Cortex of kidney (tissue), 1 donor: ENCODE data around the gene DLG2.
"Not testable (repeated sequence)": the region's sequence is repeated elsewhere in the genome, so short reads cannot be mapped to it uniquely, and the experiment has no call there.

Experiments used
- DNase-seq: peaks from one replicate; lab custom pipeline; 2025; lab: John Stamatoyannopoulos, UW

DLG2 gene

DNA sequence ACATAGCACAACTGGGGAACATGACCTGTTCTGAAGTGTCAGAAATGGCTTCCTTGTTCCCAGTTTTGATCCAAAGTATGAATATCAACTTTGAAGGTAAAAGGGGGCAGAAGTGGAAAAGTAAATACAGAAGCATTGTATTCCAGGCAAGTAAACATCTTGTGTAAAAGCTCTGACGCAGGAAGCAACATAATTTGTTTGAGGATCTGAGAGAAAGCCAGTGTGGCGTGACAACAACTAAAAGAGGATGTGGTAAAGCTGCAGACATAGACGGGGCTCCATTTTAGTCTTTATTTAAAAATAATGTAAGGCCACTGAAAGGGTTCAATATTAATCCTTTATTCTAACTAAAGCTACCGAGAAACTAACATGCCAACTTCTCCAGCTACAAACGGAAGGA is 310.2 kb downstream of the DLG2 start:
- DNase-seq: no peak

DNA sequence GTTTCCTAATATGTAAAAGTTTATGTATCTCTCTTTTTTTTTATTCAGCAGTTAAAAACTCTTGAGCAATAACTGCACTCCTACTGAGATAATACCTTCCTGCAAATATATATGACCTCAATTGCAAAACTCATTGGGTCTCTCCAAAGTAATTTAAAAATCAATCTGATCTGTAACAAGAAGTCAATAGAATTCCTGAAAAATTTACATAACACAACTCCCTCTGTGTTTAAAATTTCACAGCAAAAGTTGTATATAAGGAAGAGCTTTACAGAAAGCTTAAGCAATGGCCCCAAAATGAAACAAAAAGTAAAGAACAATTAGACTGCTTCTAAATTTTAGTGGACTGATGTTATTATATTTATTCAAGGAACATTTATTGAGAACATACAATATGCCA is 313.4 kb downstream of the DLG2 start:
- no peak for DNase-seq

DNA sequence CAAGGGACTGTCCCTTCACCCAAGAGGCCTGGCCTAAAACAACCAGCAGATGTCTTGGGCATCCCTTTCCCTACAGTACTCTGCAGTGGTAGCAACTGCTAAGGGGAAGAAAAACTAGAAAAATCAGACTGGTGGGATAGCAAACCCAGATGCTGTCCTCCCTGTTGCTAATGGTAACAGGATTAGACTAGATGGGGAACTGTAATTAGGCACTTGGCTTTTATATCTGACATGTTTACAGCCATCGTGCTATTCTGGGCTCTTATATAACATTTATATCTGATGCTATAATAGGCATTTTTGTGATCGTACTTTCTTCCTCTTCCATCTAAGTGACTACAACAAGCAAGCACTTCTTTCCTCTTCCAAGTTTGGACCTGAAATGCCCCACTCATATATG is 316.7 kb downstream of the DLG2 start:
- DNase-seq: no peak

DNA sequence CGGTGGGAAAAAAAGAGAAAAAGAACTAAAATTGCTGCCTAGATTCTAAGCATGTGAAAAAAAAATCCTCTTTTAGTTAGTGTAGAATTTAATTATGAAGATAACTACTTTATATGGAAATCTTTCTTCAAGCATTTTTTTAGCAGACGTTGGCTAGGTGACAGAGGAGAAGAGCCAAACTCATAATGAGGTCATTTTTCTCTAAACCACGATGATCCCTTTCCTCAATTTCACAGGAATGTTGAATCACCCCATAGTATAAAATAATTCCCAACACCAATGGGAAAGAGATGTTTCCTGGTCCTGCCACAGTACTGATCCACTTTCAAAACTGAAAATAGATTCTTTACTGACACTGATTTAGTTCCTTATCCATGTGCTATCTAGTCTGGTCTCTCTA is 319.8 kb downstream of the DLG2 start:
- DNase-seq: no peak

DNA sequence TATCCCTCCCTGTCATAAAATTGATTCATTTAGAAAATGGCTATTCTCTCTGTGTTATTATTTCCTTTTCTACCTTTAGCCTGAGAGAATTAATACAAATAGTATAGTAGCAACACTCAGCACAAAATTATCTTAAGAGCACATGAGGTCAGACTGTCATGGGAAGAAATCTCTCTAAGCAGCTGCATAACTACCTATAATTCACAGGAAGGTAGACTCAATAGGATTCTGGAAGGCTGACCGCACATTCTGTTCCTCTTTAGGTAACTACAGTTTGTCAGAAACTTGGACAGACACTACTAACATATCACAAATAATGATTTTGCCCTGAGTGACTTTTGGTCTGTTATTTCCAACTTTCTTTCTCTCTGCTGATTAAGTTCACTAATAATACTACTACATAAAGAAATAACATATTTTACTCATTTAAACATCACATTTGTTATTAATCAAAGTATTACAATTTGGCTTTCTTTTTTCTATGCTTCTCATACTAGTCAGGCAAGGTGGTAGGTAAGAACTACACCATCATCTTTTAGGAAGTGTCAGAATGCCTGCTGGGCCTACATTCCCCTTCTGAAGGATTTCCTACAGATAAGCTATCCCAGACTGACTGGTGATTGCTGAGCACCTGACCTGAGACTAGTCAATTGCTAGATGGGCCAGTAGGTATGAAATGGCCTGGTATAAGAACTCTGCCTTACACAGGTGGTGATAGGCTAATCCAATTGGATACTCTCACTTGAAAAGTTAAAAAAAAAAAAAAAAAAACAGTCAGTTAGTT is 325.1 kb downstream of the DLG2 start:
- no peak for DNase-seq

DNA sequence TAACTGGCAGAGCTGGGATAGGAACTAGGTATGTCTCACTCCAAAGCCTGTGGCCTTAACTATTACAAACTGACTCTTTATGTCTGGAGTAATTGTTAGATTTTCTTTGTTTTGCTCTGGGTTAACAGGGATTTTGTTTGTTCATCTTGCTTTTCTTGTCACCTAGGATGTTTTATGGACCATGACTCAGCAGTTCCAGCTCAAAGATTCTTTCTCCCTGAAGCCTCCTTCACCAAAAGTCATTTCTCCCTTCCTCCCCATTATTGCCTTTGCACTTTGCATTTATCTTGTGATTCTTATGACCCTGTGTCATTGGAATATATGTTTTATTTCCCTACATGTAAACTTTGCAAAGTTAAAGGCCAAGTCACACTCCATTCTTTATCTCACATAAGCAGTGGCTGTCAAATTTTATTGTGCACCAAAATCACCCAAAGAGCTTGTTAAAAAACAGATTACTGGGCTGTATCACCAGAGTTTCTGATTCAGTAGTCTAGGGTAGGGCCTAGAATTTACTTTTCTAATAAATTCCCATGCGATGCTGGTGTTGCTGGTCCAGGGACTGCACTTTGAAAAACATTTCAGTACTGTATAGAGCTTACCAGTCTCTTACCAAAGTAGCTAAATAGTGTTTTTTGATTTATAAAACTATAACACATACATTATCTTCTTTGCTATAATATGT is 327.7 kb downstream of the DLG2 start:
- no peak for DNase-seq

DNA sequence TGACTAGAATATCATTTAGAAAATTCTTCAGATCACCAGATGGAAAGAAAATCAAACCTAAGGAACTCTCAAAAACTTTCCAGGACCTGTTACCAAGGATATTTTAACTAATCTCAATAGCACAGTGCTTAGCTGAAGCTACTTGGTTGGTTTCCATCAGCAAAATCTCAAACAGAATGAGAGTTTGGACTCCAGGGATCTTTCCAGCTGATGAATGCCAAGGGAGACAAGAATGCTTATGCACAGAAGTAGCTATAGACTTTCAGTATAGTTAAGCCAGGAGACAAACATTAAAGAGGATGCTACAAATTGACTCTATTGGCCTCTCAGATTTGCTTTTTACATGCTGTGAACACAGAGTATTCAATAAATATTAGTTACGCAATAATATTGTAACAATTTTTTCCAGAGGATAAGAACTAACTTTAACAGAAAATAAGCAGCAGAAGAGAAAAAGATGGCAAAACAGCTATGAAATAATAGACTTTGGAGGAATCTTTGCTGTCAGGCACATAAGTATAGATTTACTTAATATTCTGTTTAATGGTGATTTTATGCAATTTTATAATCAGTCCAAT is 331.4 kb downstream of the DLG2 start:
- no peak for DNase-seq

DNA sequence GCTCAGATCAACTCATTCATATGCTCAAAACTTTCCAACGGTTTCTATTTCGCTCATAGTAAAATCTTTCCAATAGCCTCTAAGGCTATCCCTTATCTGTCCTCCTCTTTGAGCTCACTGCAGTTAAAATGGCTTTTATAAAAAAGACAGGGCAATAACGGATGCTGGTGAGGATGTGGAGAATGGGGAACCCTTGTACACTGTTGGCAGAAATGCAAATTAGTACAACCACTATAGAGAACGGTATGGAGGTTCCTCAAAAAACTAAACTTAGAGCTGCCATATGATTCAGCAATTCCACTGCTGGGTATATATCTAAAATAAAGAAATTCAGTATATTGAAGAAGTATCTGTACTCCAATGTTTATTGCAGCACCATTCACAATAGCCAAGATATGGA is 345.6 kb downstream of the DLG2 start:
- no peak for DNase-seq

DNA sequence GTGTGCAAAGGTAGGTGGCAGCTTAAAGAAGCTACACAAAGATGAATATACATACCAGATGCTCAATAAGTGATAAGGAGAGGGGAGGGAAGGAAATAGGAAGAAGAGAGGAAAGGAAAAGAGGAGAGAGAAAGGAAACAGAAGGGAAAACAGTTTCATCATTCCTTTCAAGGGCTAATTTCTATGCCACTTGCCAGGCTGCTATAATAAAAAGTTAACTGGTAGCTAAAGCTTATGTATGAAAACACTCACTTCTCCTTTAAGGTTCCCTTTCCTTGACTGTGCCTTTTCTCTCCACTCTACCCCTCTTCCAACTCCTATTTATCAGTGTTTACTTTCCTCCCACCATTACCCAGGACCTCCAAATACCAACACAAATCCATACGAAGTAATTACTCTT is 347.9 kb downstream of the DLG2 start:
- no peak for DNase-seq

DNA sequence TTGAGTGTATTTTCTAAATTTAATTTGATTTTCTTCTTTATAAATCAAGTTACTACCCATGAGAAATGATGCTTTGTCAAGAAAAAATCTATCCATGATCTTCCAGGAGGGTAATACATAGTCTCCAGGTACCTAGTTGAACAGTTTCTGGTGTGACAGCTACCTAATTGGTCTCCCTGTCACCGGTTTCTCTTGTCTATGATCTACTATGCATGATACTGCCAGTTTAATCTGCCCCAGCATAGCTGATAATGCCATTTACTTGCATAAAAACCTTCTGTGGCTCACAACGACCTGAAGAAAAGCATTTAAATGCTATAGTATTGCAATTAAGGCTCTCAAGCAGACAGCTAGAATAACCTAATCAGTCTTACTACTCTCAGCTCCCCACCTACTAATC is 349.5 kb downstream of the DLG2 start:
- DNase-seq: no peak

DNA sequence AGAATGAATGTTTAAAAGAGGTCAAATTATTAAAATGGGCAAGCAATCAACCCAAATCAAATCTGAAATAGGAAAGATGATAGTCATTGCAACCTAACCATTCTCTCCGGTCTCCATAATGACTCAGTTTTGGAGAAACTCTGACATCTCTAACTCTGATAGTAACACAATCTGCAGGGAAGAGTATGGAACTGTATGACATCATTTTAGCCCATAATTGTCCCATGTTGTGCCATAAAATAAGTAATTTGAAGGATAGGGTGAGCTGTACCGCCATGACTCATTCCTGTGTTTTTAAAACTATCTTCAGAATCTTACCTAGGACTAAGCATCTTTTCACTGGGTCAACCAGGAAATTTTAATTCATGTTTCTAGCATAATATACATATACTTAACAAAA is 350.8 kb downstream of the DLG2 start:
- DNase-seq: no peak

DNA sequence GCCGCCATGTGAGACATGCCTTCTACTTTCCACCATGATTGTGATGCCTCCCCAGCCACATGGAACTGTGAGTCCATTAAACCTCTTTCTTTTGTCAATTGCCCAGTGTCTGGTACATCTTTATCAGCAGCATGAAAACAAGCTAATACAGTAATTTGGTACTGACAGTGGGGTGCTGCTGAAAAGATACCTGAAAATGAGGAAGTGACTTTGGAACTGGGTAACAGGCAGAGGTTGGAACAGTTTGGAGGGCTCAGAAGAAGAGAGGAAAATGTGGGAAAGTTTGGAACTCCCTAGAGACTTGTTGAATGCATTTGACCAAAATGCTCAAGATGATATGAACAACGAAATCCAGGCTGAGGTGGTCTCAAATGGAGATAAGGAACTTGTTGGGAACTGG is 356.8 kb downstream of the DLG2 start:
- not testable (repeated sequence) for DNase-seq

DNA sequence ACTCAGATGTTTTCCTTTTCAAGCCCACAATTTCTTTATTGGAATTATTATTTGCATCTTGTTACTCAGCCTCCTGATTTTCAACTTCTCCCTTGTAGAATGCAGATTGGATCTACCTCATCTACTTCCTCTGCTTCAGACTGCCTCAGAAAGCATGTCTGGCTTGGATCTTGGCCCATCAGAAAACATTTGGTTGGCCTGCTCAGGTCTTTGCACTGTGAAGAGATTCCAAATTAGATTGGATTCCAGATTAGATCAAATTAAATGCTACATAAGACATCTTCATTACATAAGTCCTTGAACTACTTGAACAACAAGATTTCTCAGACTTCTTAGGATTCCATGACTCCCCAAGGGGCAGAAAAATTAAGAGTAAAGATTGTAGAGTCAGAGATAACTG is 358.0 kb downstream of the DLG2 start:
- no peak for DNase-seq

DNA sequence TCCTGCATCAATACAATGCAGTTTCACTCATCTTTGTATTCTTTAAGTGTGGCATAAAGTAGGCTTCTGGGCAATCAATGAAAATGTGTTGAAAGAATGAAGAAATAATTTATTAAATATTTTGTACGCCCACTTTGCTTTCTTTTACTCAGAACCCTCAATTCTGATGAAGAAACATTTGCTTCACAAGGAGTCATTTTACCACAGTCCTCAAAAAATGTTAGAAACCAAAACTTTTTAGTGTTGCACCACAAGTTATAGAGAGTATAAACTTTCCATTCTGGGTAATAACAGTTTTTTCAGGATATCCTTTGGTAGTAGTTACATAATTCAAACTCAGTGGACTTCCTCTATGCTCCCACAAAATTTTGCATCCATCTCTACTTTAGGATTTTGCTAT is 360.5 kb downstream of the DLG2 start:
- no peak for DNase-seq

DNA sequence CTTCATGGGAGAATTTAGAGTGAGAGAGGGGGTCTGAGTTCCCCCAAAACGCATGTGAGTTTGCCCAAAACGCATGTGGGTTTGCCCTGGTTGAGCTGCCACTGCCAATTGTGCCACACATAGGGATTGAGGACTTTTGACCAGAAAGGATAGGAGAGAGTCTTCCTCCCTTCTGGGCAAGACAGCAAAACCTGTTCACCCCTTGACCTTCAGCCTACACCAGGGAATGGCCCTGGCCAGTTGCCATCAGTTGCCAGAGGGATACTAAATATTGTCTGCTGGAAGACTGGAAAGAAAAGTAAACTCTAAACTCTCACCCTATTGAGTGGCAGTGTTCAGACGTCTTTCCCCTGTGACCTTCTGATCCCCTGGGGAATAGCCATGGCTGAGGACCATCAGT is 363.8 kb downstream of the DLG2 start:
- no peak for DNase-seq

DNA sequence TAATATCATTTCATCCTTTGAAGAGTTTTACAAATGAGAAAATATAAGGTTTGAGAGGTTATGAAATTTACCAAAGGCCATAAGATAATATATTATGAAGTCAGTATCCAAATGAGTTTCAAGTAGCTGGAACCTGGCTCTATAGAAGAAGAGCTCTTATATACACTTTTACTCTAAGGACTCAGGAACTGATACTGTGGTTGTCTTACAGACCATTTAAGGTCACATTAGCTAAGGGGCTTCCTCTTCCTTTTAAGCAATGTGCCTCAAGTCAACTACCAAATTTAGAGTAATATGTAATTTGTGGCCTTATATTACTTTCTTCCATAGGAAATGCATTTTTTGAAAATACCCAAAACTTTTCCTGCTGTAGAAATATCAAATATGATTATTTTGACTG is 369.3 kb downstream of the DLG2 start:
- DNase-seq: no peak

DNA sequence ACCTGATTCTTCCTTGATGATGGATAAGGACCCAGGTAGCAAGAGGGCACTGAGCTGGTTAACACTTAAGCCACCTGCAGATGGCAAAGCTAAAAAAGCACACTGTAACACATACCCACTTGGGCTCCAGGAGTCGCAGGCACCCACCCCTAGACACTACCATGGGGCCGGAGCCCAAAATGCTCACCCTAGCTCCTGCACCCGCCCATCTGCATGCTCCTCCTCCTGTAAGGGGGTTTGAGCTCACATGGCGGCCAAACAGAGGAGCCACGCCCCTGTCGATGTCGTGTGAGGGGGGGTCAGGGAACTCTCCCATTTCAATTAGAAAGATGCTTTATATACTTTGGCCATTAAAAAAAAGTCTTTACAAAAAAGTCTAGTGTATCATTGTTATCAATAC is 370.7 kb downstream of the DLG2 start:
- no peak for DNase-seq

DNA sequence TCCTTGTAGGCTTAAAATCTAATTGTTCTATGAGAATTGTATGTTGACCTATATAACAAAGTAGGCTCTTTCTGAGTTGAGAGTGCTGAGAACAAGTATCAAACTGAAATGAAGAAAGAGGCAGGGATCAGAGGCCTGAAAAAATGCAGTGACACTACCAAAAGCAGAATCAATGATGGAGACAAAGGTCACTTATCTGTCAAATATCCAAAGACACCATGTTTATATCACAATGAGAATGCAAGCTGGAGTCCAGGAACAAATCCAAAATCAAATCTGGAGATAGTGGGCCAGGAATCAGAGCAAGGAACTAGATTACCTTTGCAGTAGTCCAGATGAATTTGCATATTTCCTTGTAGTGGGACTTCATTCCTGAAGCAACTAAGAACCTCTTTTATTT is 377.7 kb downstream of the DLG2 start:
- DNase-seq: no peak

DNA sequence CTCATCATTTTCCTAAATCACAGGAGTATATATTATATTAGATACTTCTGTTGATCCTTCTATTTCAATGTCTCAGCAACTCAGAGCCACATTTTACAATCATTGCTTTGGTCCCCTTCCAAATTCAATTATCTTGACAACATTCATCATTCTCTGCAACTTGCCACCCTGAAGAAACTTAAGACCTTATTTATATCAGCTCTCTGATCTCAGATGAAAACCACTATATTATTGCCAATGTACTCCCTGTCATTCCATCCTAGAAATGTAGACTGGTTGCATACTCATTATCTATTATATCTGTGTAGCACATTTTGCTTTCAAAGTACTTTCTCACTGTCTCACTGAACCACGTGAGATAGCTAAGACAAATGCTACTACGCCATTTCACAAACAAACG is 379.3 kb downstream of the DLG2 start:
- DNase-seq: no peak

DNA sequence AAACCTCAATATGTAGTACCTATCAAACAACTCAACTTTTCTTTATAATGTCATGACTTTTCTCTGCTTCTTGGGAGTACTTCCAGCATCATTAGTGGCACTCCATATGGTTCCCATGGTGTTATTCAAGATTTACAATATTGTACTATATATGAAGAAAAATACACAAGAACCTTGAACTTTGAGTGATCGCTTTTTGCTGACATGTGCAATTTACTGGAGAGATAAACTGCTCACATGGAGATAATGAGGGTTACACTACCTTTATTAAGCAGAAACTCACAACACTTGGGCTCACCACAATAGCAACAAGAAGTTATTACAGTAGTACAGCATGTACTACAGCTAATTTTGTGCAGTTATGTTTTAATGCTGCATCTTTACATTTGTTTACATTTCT is 388.2 kb downstream of the DLG2 start:
- DNase-seq: no peak

DNA sequence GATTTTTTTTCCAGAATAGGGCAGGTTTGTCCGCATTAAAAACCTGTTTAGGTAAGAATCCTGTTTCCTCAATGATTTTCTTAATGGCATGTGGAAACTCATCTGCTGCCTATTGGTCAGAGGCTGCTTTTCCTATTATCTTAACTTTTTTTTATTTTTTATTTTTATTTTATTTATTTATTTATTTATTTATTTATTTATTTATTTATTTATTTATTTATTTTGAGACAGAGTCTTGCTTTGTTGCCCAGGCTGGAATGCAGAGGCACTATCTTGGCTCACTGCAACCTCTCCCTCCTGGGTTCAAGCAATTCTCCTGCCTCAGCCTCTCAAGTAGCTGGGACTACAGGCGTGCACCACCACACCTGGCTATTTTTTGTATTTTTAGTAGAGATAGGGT is 389.1 kb downstream of the DLG2 start:
- DNase-seq: not testable (repeated sequence)

DNA sequence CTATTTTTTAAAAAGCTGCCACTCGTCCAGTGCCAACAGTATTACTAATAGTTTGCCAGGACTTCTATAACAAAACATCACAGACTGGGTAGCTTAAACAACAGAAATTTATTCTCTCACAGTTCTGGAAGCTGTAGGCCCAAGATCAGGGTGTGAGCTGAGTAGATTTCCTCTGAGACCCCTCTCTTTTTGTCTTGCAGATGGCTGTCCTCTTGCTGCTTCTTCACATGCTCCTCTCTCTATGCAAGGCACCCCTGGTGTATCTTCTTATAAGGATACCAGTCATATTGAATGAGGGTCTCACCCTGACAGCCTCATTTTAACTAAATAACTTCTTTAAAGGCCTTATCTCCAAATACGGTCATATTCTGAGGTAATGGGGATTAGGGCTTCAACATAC is 390.9 kb downstream of the DLG2 start:
- DNase-seq: no peak

DNA sequence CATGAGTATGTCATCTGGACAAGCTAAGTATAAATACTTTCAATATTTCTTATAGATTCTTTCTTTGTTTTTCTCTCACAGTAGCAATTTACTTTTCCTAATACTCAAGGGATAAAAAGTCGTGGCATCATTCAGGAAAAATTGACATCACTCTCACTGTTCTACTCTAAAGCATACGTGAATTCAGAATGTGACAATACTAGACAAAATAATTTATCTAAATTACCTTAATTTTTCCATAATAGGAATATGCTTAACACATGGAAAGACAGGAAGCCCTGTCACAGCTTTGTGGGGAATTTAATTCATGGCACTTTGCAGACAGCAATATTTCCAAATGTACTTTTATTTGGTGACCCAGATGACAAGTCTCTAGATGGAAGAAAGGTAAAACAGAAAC is 394.6 kb downstream of the DLG2 start:
- no peak for DNase-seq

DNA sequence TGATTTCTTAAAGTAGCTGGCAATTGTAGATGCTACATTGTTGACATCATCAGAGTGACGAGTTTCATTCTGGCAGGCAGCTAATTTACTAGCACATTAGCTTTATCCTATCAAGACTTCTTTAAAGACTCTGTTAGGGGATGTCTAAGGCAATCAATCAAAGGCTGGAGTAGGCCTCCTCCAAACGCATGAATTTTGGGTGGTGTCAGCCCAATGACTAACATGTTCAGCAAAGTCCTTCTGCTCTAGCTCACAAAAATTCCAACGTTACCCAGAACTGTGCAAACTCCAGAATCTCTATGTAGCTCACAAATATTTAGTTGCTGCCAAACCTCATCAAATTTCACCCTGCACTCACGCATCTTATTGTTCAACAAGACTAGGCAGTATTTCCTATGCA is 395.6 kb downstream of the DLG2 start:
- DNase-seq: no peak
